ENCODE measurements around the gene GMDS.

The GMDS gene

GRCh38 chr6:2237001-2237400 is 8.4 kb downstream of the GMDS start:
- DNase-seq: no peak

GRCh38 chr6:2235777-2236495 is 9.5 kb downstream of the GMDS start:
- peak; percentile 64 for DNase-seq

GRCh38 chr6:2232445-2232844 is 13.0 kb downstream of the GMDS start:
- DNase-seq: no peak

GRCh38 chr6:2231438-2231837 is 14.0 kb downstream of the GMDS start:
- no peak for DNase-seq

DNA sequence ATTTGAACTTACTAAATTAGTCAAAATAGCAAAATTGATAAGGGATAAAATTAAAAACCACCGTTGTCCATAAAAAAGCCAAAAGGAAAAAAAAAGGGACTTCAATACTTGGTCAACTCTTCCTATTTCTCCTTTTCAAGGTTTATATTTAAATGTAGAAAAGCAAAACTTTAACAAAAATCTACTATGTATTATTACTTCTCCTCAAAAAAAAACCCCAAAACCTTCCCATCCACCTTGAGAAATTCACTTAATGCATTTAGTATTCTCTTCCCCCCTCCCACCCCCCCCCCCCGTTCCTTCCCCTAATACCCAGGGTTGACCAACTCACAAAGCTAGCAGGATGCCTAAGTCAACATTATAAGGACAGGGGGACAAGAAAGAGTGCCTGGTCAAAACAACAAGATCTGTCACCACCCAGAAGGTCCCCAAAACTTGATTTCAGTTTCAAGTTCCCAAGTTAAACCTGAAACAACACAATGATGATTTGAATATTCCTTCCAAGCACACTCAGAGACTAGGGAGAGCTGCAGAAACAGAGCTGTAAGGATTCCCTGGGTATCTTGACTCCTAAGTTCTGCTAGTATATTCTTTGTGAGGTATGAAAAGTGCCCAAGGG is 14.6 kb downstream of the GMDS start:
- no peak for DNase-seq

DNA sequence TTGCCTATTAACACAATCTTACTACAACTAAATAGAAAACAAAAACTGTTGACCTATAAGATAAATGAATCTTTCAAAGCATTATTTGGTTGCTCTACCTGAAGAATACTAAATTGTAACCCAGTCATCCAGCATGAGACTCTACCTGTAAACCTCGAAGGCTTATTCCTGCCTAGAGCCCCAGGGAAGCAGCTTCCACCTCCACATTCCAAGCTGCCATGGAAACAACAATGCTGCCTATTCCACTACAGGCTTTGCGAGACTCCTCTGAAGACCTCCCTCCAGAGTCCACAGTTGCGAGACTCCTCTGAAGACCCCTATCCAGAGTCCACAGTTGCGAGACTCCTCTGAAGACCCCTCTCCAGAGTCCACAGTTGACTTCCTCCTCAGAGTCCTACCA is 15.7 kb downstream of the GMDS start:
- DNase-seq: no peak

DNA sequence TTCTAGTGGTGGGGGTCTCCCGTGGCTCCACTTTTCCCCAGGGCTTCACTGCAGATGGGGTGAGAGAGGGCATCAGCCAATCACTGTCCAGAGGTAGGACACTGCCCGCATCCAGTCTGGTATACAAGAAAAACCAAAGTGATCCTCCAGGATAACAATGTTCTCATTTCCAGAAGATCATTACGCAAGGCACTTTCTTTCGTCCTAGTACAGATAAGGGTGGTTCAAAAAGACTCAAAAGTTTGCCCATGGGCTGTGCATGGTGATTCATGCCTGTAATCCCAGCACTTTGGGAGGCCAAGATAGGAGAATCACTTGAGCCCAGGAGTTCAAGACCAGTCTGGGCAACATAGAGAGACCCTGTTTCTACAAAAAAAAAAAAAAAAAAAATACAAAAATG is 16.4 kb downstream of the GMDS start:
- DNase-seq: no peak

GRCh38 chr6:2228392-2228791 is 17.0 kb downstream of the GMDS start:
- no peak for DNase-seq

GRCh38 chr6:2226775-2227174 is 18.6 kb downstream of the GMDS start:
- DNase-seq: no peak

- no peak for DNase-seq
Observed at GRCh38 chr6:2225422-2226392, 19.7 kb downstream of the GMDS start.

GRCh38 chr6:2224847-2225382 is 20.5 kb downstream of the GMDS start:
- no peak for DNase-seq

DNA sequence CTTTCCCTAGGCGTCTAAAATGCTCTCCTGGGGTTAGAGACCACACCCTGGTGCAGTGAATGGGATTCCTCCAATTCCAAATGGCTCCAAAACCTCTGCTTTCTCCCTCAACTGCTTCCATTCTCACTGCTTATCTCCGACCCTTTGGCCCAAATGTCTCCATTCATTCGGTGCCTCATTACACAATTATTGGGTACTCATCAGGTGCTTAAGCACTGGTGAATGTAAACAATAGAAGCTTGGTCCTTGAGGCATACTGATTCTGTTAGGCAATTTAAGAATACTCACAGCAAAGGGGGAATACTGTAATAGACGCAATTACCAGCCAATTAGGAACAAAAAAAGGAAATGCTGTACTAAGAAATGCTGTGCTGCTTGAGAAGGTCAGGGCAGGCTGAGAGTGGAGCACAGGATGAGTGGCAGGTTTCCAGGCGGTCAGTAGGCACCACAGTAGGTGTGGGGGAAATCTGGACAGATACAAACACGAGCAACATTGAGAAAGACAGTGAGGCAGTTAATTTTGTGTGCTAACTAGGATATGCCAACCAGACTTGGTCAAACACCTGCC is 23.0 kb downstream of the GMDS start:
- no peak for DNase-seq

GRCh38 chr6:2221726-2222274 is 23.6 kb downstream of the GMDS start:
- DNase-seq: no peak

DNA sequence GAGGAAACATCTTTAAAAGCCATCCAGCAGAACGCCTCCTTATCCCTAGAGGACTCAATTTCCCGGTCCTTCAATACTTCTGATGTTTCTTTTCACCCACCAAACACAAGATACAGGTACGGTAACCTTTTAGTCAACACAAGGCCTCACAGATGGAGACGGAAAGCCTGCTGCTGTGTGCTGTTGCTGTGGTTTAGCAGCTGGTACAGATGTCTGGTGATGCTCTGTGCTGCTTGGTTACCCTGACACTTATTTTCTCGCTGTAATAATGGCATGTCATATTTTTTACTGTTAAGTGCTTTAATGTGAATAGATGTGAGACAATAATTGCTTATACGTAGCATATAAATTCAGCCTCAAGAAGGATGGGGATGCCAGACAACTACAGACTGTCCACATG is 25.3 kb downstream of the GMDS start:
- peak; percentile 51 for DNase-seq

GRCh38 chr6:2218866-2219265 is 26.5 kb downstream of the GMDS start:
- no peak for DNase-seq

DNA sequence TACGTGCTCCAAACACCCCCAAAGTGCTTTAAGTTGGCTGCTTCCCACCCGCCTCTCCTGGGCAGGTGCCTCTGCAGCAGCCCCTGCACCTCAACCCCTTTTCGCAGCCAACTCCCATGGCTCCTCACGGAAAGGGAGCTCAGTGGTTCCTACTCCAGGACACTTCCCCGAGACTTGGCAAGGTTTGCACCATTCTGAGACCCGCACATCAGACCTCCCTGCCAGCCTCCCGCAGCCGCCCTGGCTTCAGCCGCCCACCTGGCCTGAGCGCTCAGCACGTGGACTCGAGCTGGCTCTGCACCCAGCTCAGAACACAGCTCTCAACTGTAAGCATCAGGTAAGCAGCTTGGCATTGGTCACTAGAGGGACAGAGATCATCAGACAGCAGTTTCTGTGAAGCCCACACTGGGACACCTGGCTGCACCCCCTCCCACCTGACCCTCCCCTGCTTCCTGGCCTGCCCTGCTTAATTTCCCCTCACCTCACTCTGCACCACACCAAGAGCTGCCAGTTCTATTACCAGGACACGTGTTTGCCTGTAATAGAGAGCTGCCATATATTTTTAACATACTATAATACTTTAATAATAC is 28.5 kb downstream of the GMDS start:
- no peak for DNase-seq

DNA sequence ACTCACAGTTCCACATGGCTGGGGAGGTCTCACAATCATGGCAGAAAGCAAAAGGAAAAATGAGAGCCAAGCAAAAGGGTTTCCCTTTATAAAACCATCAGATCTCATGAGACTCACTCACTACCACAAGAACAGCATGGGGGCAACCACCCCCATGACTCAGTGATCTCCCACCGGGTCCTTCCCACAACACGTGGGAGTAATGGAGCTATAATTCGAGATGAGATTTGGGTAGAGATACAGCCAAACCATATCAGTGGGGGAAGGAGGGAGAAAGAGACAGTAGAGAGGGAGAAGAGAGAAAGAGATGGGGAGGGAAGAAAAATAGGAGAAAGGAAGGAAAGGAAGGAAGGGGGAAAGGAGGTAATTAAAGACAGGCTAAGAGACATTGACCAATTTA is 30.1 kb downstream of the GMDS start:
- DNase-seq: no peak

- no peak for DNase-seq
Observed at GRCh38 chr6:2213086-2213485, 32.3 kb downstream of the GMDS start.

DNA sequence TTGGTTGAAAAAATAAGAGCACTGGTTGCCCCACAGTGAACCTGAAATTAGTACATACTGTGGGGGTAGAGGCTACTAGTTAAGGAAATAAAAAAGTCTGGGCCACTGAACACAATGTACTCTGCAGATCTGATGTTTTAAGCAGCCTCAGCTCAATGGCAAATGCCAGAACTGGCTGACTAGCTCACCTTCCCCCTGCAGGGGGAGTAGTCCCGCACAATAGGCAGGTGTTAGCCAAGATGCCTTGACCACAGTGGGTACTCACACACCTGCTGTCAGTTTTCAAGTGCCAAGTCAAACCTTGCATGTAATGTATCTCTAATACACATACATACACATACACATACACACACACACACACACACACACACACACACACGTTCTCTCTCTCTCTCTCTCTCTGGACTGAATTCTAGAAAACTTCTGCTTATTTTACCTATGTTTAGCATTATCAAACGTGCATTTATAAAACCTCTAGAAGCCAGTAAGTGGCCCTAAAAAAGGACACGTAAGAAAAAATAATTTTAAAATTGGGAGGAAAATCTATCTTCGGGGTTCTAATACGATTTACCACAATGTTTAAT is 36.1 kb downstream of the GMDS start:
- peak; percentile 43 for DNase-seq

DNA sequence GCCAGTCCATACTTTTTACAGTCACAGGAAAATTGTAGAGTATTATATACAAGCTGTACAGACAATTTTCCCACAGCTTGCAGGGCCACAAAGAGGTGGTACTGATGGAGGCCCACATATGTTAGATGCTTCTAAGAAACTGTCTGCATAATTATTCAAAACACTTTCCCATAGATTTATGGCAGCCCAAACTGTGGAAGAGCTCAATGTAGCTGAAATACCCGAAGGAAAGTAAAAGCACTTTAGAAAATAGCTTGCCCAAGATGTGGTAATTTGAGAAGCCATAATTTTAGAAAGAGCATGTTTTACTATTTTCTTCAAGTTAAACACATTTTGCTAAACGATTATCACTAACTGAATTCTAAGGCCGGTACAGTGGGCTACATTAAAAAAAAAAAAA is 36.9 kb downstream of the GMDS start:
- no peak for DNase-seq

- DNase-seq: no peak
Observed at GRCh38 chr6:2205396-2205795, 40.0 kb downstream of the GMDS start.

DNA sequence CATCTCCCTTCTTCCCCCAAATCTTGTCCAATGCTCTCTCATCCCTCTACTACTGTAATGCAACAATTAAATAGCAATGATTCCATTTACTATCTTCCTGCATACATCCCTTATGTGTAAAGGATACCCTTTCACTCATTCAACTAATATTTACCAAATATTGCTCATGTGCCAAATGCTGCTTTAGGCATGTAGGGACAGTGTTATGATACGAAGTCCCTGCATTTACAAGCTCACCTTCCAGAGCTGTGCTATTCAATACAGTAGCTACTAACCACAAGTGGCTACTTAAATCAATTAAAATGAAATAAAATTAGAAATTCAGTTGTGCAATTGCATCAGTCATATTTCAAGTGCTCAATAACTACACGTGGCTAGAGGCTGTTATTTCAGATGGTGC is 41.1 kb downstream of the GMDS start:
- no peak for DNase-seq

Measured in NCI-H2171 treated with DMSO at 0.1 percent for 48 hours (cell line).